ENCODE results near the gene SLC44A4. TPM values are rescaled to one million over a fixed set of nuclear protein-coding genes. Genes with fewer than 3 reads are reported as not detected.

SLC44A4 gene
- total and polyA plus RNA-seq, 9 of the 15 experiments (the other 6 are each of a cell fraction or from before 2014, with no cell fraction given) = 7.9 to 18.6 (median 11.2) TPM

GRCh38 chr6:31829633-31830283 is 49.0 kb downstream of the SLC44A4 start (continued):
- TF ChIP-seq, protein P1, sequence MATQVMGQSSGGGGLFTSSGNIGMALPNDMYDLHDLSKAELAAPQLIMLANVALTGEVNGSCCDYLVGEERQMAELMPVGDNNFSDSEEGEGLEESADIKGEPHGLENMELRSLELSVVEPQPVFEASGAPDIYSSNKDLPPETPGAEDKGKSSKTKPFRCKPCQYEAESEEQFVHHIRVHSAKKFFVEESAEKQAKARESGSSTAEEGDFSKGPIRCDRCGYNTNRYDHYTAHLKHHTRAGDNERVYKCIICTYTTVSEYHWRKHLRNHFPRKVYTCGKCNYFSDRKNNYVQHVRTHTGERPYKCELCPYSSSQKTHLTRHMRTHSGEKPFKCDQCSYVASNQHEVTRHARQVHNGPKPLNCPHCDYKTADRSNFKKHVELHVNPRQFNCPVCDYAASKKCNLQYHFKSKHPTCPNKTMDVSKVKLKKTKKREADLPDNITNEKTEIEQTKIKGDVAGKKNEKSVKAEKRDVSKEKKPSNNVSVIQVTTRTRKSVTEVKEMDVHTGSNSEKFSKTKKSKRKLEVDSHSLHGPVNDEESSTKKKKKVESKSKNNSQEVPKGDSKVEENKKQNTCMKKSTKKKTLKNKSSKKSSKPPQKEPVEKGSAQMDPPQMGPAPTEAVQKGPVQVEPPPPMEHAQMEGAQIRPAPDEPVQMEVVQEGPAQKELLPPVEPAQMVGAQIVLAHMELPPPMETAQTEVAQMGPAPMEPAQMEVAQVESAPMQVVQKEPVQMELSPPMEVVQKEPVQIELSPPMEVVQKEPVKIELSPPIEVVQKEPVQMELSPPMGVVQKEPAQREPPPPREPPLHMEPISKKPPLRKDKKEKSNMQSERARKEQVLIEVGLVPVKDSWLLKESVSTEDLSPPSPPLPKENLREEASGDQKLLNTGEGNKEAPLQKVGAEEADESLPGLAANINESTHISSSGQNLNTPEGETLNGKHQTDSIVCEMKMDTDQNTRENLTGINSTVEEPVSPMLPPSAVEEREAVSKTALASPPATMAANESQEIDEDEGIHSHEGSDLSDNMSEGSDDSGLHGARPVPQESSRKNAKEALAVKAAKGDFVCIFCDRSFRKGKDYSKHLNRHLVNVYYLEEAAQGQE (IDR thresholded peaks at IDR 0.05; ENCODE audit: borderline replicate concordance) = peak; percentile 74; the same call in 1 of the 2 replicates
- TF ChIP-seq, protein P1 (CRISPR knock-in tag; IDR thresholded peaks at IDR 0.05; ENCODE audit: low read depth) = 0 out of 2 replicates have a peak, but pooled peaks have one; percentile 60
- TF ChIP-seq POLR3A (IDR thresholded peaks at IDR 0.05; ENCODE audit: borderline replicate concordance, extremely low read depth, insufficient read depth, insufficient read length) (no peak), SRSF9 (IDR thresholded peaks at IDR 0.05; ENCODE audit: borderline replicate concordance, low read depth, low read length) (no peak), ATF1 (CRISPR knock-in tag; IDR thresholded peaks at IDR 0.05) (no peak), ATF1 (tag; IDR thresholded peaks at IDR 0.05) (peak; percentile 53), THRA (IDR thresholded peaks at IDR 0.05) (no peak), FOXO4 (CRISPR knock-in tag; IDR thresholded peaks at IDR 0.05) (no peak), CREBBP (IDR thresholded peaks at IDR 0.05; ENCODE audit: low read depth, low read length) (no peak), ZSCAN29 (IDR thresholded peaks at IDR 0.05) (no peak), EP400 (IDR thresholded peaks at IDR 0.05) (no peak), ZNF830 (CRISPR knock-in tag; IDR thresholded peaks at IDR 0.05) (no peak), HDAC3 (IDR thresholded peaks at IDR 0.05; ENCODE audit: borderline replicate concordance, partially characterized antibody) (no peak), DDX20 (tag; IDR thresholded peaks at IDR 0.05; ENCODE audit: low read depth) (no peak), NFRKB (IDR thresholded peaks at IDR 0.05; ENCODE audit: low read depth) (no peak), ETS2 (tag; IDR thresholded peaks at IDR 0.05; ENCODE audit: borderline replicate concordance, poor library complexity, severe bottlenecking) (no peak)
- TF ChIP-seq, protein P2, sequence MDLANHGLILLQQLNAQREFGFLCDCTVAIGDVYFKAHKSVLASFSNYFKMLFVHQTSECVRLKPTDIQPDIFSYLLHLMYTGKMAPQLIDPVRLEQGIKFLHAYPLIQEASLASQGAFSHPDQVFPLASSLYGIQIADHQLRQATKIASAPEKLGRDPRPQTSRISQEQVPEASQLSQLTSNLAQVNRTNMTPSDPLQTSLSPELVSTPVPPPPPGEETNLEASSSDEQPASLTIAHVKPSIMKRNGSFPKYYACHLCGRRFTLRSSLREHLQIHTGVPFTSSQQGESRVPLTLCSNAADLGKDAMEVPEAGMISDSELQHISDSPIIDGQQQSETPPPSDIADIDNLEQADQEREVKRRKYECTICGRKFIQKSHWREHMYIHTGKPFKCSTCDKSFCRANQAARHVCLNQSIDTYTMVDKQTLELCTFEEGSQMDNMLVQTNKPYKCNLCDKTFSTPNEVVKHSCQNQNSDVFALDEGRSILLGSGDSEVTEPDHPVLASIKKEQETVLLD (IDR thresholded peaks at IDR 0.05) = no peak
